NK-92 treated with Interleukin-12 subunit alpha and Interleukin-12 subunit beta, amount 100 ng/mL, for 24 hours (cell line): Measurements from ENCODE around the gene PPP4R3B.

Experiments used
- DNase-seq: peaks from one replicate; lab custom pipeline; 2025; lab: John Stamatoyannopoulos, UW

Gene PPP4R3B

GRCh38 chr2:55511508-55512124 lies 105.8 kb downstream of the PPP4R3B start:
- DNase-seq: no peak

DNA sequence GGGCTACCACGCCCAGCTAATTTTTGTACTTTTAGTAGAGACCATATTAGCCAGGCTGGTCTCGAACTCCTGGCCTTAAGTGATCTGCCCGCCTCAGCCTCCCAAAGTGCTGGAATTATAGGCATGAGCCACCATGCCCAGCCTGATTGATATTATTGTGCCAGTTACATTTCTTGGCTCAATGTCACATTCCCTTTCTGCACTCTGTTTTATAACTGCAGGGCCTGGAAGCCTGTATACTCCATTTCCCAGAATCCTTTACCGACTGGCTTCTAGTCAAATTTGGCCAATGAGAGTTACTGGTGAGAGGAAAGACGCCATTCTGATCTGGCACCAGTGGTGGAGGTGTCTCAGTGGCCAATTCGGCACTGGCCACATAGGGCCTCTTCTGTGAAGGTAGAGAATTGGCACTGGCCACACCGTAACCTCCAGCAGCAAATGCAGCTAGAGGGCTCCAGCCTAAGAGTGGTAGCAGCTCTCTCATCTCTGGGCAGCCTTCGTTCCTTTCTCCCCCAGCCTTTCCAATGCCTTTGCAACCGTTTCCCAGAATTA lies 114.8 kb downstream of the PPP4R3B start:
- no peak for DNase-seq

GRCh38 chr2:55500025-55500424 lies 117.4 kb downstream of the PPP4R3B start:
- no peak for DNase-seq

GRCh38 chr2:55498582-55498981 lies 118.8 kb downstream of the PPP4R3B start:
- DNase-seq: no peak
